OCI-LY3 (cell line): ENCODE results near the gene NEDD4.

Source experiments
- CTCF ChIP-seq: fragments of 200-600, 300-600 bp; sonication (generic); IDR thresholded peaks from 2 replicates; pipeline ENCODE4 v1.5.1; 2014; ENCODE audit warnings: antibody characterized with exemption, low read length, low read depth
- EZH2phosphoT487 ChIP-seq: fragments of 200-600 bp; shearing (Covaris generic); IDR thresholded peaks from 2 replicates; pipeline ENCODE4 v1.6.1; 2018; ENCODE audit warnings: antibody characterized with exemption, mixed run types, low read depth

GRCh38 chr15:56001471-56002078 lies 8.2 kb upstream of the NEDD4 start:
- TF ChIP-seq CTCF (no peak), EZH2phosphoT487 (no peak)
